ENCODE results near the gene ARID1B.

ARID1B gene

DNA sequence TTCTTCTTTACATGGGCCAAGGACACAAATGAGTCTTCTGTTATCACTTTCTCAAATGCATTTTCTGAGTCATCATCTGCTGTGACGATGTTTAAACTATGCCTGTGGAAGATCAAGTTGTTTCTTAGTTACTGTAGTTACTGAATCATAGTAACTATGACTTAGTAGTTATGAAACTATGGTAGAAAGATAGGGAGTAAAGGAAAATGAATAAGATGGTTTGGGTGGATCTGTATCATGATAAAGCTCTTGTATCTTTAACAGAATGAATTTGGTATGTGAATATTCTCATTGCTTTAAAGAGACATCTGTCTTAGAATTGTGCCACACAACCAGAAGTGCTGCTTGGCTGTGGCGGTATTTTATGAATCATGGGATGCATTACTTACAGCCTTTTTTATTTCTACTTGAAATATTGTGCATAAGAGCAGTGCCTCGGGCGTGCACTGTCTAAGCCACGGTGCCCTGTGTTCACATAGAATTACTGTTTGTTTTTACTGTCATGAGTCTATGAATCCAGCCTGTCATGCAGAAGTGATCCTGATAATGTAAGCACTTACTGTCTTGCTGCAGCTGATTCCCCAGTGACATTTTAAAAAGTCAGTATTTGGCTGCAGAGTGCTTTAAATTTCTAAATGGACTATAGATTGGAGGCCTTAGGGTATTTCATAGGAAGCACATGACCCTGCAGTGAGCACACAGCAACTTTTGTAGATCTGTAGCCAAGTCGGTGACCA is 330.9 kb downstream of the ARID1B start:
- no peaks in the 10 kb centered on the region for H3K27me3 ChIP-seq (ENCODE audit: insufficient read depth, low read length)
- H2AFZ ChIP-seq (ENCODE audit: low read length) = no peak overlapping the region
- TF ChIP-seq, protein P1, sequence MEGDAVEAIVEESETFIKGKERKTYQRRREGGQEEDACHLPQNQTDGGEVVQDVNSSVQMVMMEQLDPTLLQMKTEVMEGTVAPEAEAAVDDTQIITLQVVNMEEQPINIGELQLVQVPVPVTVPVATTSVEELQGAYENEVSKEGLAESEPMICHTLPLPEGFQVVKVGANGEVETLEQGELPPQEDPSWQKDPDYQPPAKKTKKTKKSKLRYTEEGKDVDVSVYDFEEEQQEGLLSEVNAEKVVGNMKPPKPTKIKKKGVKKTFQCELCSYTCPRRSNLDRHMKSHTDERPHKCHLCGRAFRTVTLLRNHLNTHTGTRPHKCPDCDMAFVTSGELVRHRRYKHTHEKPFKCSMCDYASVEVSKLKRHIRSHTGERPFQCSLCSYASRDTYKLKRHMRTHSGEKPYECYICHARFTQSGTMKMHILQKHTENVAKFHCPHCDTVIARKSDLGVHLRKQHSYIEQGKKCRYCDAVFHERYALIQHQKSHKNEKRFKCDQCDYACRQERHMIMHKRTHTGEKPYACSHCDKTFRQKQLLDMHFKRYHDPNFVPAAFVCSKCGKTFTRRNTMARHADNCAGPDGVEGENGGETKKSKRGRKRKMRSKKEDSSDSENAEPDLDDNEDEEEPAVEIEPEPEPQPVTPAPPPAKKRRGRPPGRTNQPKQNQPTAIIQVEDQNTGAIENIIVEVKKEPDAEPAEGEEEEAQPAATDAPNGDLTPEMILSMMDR (IDR thresholded peaks at IDR 0.05; ENCODE audit: low read length) = no peak
- TF ChIP-seq EZH2 (IDR thresholded peaks at IDR 0.05; ENCODE audit: borderline replicate concordance, low read length) = no peak
- H3F3A ChIP-seq (ENCODE audit: insufficient read depth, low read length) = no peaks in the 10 kb centered on the region
- no peaks in the 10 kb centered on the region for H3K79me2 ChIP-seq (ENCODE audit: insufficient read depth, low read length)
- H3K27ac ChIP-seq (ENCODE audit: low read depth, low read length, poor library complexity, severe bottlenecking) = no peak overlapping the region
- H3K9me2 ChIP-seq (ENCODE audit: low read depth, low read length) = no peaks in the 10 kb centered on the region
- H3K9me3 ChIP-seq (ENCODE audit: low read length) = no peaks in the 10 kb centered on the region
- no peaks in the 10 kb centered on the region for H3K4me1 ChIP-seq (ENCODE audit: insufficient read depth, low read length, severe bottlenecking)
- H4K20me1 ChIP-seq (ENCODE audit: insufficient read depth, low read length) = no peaks in the 10 kb centered on the region
- no peak overlapping the region for H3K4me3 ChIP-seq (ENCODE audit: low read depth, low read length, poor library complexity, severe bottlenecking)
- peaks cover 30% of the 10 kb centered on the region for H3K36me3 ChIP-seq (ENCODE audit: insufficient read depth, low read length)
- H3K9ac ChIP-seq (ENCODE audit: low read length) = no peak overlapping the region
- H3K4me2 ChIP-seq (ENCODE audit: low read length) = no peak overlapping the region

DNA sequence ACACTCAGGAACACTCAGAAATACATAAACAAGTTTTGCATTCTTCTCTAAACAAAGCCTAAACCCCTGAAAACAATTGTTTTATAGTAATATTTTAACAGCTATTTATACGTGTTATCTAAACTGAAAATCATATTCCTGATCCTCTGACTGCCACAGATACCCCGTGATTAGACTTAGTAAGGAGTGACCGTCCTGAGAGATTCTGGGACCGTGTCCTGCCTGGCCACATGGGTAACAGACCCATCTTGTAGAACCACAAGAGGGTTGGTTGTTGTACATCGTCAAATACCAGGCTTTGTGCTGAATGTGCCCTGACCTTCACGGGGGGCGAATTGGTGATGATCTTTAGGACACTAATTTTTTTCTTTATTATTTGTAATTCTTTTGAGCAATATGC is 331.7 kb downstream of the ARID1B start:
- Histone ChIP-seq H3K36me3 (ENCODE audit: insufficient read depth, low read length) (peaks cover 38% of the 10 kb centered on the region), H3K9ac (ENCODE audit: low read length) (no peak overlapping the region), H3K27me3 (ENCODE audit: insufficient read depth, low read length) (no peaks in the 10 kb centered on the region), H4K20me1 (ENCODE audit: insufficient read depth, low read length) (no peaks in the 10 kb centered on the region), H3F3A (ENCODE audit: insufficient read depth, low read length) (no peaks in the 10 kb centered on the region), H3K4me3 (ENCODE audit: low read depth, low read length, poor library complexity, severe bottlenecking) (no peak overlapping the region), H3K27ac (ENCODE audit: low read depth, low read length, poor library complexity, severe bottlenecking) (no peak overlapping the region), H3K79me2 (ENCODE audit: insufficient read depth, low read length) (no peaks in the 10 kb centered on the region), H3K9me2 (ENCODE audit: low read depth, low read length) (no peaks in the 10 kb centered on the region), H3K4me2 (ENCODE audit: low read length) (no peak overlapping the region), H3K4me1 (ENCODE audit: insufficient read depth, low read length, severe bottlenecking) (no peaks in the 10 kb centered on the region), H3K9me3 (ENCODE audit: low read length) (no peaks in the 10 kb centered on the region), H2AFZ (ENCODE audit: low read length) (no peak overlapping the region)
- TF ChIP-seq, protein P1 (IDR thresholded peaks at IDR 0.05; ENCODE audit: low read length) = no peak
- no peak for TF ChIP-seq EZH2 (IDR thresholded peaks at IDR 0.05; ENCODE audit: borderline replicate concordance, low read length)

DNA sequence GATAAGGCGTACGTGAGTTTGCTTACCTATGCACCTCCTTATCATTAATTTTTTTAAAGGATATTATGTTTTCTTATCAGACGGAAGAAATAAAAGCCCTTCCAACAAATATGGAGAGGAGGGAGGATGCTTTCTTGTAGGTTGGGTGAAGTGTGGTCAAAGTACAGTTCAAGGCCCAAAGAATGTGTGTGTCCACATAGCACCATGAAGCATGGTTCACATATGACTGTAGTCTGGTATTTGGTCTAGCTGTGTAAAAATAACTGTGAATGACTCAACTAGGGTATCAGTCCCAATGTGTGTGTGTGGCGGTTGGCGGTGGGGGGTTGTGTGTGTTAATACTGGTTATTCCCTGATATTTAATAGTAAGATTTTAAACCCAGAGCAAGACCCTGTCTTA is 333.4 kb downstream of the ARID1B start:
- TF ChIP-seq EZH2 (IDR thresholded peaks at IDR 0.05; ENCODE audit: borderline replicate concordance, low read length) = no peak
- TF ChIP-seq, protein P1 (IDR thresholded peaks at IDR 0.05; ENCODE audit: low read length) = no peak
- Histone ChIP-seq H3K36me3 (ENCODE audit: insufficient read depth, low read length) (peaks cover 37% of the 10 kb centered on the region), H3K9me2 (ENCODE audit: low read depth, low read length) (no peaks in the 10 kb centered on the region)

More for the DNA sequence above, 333.4 kb downstream of the ARID1B start:
- no peaks in the 10 kb centered on the region for H4K20me1 ChIP-seq (ENCODE audit: insufficient read depth, low read length)
- H3K79me2 ChIP-seq (ENCODE audit: insufficient read depth, low read length) = no peaks in the 10 kb centered on the region
- no peak overlapping the region for H2AFZ ChIP-seq (ENCODE audit: low read length)
- H3K4me3 ChIP-seq (ENCODE audit: low read depth, low read length, poor library complexity, severe bottlenecking) = no peak overlapping the region
- H3K9ac ChIP-seq (ENCODE audit: low read length) = no peak overlapping the region
- no peak overlapping the region for H3K4me2 ChIP-seq (ENCODE audit: low read length)
- H3K27me3 ChIP-seq (ENCODE audit: insufficient read depth, low read length) = no peaks in the 10 kb centered on the region
- H3K27ac ChIP-seq (ENCODE audit: low read depth, low read length, poor library complexity, severe bottlenecking) = no peak overlapping the region
- no peaks in the 10 kb centered on the region for H3K9me3 ChIP-seq (ENCODE audit: low read length)
- no peaks in the 10 kb centered on the region for H3K4me1 ChIP-seq (ENCODE audit: insufficient read depth, low read length, severe bottlenecking)
- H3F3A ChIP-seq (ENCODE audit: insufficient read depth, low read length) = no peaks in the 10 kb centered on the region

Data from OCI-LY1 (cell line).